ENCODE measurements around the gene ATPAF2.
"Not testable (repeated sequence)": the region's sequence is repeated elsewhere in the genome, so short reads cannot be mapped to it uniquely, and the experiment has no call there.

ATPAF2 gene

GRCh38 chr17:18008496-18009268 is 30.3 kb downstream of the ATPAF2 start:
- DNase-seq: no peak

DNA sequence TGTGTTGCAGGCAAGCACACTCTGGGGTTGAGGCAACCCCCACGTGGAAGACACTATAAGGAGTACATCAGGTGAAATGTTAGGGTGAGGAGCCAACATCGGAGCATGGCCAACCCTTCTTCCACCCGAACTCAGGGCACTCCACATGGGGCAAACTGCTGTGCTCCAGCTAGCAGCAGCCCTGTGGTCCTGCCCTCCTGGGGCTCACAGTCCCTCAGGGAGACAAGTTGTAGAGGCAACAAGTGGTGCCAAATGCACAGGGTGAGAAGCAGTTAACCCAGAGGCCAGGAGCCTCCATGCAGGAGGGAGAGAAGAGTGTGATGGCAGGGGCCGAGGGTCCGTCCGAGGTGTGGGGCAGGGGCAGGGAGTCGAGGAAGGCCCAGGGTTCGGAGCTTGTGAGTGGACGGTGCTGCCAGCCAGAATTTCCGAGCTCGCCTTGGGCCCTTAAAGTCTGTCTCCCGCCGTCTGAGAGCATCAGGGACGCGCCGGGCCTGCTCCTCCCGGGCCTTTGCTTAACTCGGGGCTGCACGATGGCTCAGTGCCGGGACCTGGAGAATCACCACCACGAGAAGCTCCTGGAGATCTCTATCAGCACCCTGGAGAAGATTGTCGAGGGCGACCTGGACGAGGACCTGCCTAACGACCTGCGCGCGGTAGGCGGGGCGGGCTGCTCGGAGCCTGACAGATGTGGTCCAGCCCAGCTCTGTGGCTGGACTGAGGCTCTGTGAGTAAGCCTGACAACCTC is 32.3 kb downstream of the ATPAF2 start:
- DNase-seq: no peak

DNA sequence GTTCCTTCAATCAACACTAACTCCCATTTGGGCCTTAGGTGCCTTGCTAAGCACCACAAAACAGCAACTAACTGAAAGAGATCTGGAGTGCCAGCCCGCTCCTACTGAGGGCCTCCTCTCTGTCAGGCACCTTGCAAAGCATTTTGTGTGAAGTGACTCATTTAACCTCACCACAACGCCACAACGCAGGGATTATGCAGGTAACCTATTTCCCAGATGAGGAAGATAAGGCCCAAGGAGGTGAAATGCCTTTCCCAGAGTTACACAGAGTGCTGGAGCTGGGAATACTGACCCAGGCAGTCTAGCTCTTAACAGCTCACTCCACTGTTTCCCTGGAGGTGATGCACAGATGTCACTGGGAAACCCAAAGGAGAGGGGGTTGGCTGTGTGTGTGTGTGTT is 33.5 kb downstream of the ATPAF2 start:
- no peak for DNase-seq

DNA sequence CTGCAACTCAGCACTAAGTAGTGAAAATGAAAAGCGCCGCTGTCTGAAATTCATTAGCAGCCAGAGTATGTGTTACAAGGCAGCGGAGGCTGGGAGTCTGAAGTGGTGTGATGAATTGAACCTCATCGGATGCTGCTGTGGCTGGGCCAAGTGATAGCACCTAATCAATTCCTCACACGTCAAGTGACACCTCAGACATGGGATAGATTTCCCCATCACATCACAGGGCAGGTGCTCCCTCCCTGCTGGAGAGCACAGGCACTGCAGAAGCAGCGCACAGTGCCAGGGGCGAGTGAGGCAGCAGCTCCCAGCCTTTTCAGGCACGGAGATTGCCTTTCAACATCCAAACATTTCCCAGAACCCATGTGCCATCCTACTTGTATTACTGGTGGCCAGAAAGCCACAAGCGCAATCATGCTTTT is 34.1 kb downstream of the ATPAF2 start:
- DNase-seq: no peak

GRCh38 chr17:18004345-18004744 is 34.6 kb downstream of the ATPAF2 start:
- no peak for DNase-seq

DNA sequence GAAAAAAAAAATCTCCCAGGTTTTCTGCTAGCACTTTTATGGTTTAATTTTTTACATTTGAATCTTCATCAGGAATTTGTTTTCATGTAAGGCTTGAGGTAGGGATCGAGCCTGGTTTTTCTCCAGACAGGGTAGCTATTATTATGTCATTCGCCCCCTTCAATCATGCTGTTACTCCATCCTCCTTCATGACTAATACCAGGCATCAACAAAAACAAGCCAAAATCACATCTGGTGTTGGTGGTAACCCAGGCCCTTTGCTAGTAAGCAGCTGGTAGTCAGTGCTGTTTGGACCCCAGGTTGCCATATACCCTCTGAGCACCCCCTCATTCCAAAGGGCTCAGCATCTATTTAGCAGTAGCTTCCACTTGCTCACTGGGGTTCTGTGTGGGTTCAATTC is 36.8 kb downstream of the ATPAF2 start:
- DNase-seq: no peak

- no peak for DNase-seq
Measured at GRCh38 chr17:18000030-18000408, 38.9 kb downstream of the ATPAF2 start.

DNA sequence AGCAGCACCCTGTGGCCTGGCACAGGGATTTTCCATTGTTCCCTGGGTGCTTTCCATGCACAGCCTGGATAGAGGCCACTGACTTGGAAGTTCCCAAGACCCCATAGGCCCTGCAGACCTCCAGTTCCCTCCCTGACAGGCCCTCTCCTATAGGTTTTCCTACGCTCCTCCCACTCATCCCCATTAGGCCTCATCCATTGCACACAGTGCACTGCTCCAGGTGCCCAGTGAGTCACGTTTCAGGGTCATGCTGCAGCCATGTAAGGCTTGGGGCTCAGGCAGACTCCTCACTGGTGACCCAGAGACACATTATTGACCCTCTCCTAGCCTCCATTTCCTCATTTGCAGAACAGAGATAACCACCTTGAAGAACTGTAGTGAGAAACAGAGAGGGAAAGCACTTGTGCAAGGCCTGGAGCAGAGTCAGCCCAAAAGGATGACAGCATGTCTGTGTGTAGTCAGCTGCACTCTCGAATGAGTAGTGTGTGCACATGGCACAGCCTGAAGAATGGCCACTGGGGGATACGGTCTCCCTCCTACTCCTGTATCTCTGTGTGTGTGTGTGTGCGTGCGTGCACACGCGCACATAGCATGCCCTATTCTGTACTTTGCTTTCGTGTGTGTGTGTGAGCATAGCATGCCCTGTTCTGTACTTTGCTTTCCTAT is 39.5 kb downstream of the ATPAF2 start:
- DNase-seq: no peak

DNA sequence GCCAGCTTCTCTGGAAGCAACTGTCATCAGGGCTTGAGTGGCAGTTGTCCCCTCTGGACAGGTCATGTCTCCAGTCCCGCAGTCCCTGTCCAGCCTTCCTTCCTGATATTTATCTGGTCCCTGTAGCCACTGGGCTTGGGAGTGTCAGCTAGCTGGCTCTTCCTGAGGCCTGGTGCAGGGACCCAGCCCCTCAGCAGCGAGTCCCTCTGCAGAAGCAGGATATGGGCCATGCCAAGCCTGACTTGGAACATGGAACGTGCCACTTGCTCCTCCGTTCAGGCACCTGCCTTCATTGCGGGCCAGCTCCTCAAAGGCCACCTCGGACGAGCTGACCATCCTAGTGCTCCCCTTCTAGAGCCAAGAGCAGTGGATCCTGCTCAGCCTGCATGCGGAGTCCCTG is 40.0 kb downstream of the ATPAF2 start:
- DNase-seq: no peak

DNA sequence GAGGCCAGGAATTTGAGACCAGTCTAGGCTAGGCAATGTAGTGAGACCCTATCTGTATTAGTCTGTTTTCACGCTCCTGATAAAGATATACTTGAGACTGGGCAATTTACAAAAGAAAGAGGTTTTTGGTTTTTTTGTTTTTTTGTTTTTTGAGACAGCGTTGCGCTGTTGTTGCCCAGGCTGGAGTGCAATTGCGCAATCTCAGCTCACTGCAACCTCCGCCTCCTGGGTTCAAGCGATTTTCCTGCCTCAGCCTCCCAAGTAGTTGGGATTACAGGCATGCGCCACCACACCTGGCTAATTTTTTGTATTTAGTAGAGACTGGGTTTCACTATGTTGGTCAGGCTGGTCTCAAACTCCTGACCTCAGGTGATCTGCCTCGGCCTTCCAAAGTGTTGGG is 43.1 kb downstream of the ATPAF2 start:
- not testable (repeated sequence) for DNase-seq

GRCh38 chr17:17994271-17995069 is 44.5 kb downstream of the ATPAF2 start:
- no peak for DNase-seq

DNA sequence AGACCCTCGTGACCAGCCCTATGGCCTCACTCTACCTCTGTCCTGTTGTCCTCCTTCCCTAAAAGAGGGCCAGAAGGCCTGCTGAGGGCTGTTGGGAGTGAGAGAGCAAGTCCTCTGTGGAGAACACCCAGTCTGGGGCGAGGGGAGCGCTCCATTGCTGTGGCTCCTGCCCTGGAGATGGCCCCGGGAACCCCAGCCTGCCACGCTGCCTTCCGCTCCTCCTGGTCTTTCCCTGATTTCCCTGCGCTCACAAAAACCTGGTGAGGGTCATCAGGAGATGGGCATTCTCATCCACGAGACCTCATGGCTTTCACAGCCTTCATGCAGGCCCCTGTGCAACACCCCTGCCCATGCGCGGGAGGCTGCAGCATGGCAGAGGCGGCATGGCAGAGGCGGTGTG is 45.1 kb downstream of the ATPAF2 start:
- no peak for DNase-seq

- DNase-seq: no peak
Measured at GRCh38 chr17:17993366-17993765, 45.6 kb downstream of the ATPAF2 start.

GRCh38 chr17:17990282-17990681 is 48.7 kb downstream of the ATPAF2 start:
- no peak for DNase-seq

DNA sequence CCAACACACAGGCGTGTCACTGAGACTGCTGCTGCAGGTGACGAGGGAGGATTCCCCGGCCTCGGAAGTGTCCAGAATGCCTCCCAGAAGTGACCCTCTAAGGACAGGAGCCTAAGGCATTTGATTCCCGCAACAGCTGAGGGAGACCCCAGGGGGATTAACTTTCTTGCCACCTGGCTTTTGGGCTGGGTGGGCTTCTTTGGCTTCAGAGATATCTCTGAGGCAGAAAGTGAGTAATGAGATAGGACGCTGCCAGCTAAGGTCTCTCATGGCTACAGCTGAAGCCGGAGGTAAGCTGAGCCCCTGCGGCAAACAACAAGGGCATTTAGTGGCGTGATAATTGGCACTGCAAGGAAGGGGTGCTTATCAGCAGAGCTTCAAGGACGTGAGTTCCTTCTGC is 49.4 kb downstream of the ATPAF2 start:
- no peak for DNase-seq

- DNase-seq: no peak
Measured at GRCh38 chr17:17989081-17989480, 49.9 kb downstream of the ATPAF2 start.

- DNase-seq: no peak
Measured at GRCh38 chr17:17988427-17988945, 50.5 kb downstream of the ATPAF2 start.

- DNase-seq: no peak
Measured at GRCh38 chr17:17987901-17988300, 51.1 kb downstream of the ATPAF2 start.

- DNase-seq: no peak
Measured at GRCh38 chr17:17987187-17987896, 51.6 kb downstream of the ATPAF2 start.

GRCh38 chr17:17985555-17985954 is 53.4 kb downstream of the ATPAF2 start:
- no peak for DNase-seq

DNA sequence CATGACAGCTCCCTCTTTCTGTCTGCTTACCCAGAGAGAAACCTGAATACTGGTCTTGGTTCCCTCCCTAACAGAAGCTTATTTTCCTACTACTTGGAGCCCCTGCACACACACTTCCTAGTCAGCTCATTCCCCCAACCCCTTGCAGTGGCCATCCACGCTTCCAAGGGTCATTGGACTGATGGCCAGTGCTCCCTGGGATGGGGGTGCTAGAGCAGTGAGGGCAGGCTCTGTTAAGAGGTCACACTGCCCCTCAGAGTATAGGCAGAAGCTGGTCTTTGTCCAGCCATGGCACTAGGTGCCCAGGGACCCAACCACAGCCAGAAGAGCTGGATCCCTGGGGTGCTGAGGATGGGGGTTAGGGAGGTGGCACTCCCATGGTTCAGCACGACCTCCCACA is 53.8 kb downstream of the ATPAF2 start:
- DNase-seq: no peak

DNA sequence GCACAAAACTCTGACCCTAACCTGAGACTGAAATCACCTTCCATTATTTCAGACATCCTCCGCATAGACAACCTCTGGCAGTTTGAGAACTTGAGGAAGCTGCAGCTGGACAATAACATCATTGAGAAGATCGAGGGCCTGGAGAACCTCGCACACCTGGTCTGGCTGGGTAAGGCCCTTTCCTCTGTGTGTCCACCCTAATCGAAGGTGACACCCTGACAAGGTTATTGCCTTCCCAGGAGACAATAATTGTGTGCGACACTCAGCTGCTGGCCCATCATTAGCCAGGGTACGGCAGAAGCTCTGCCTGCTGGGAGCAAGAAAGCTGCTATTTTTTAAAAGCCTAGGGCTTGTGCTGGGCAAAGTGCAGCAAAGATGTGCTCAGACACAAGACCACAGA is 55.2 kb downstream of the ATPAF2 start:
- DNase-seq: no peak
